ENCODE data around the gene SERPINB3. TPM values are rescaled to one million over a fixed set of nuclear protein-coding genes. Genes with fewer than 3 reads are reported as not detected.
"Not testable (repeated sequence)": the region's sequence is repeated elsewhere in the genome, so short reads cannot be mapped to it uniquely, and the experiment has no call there.

SERPINB3 gene
- polyA plus RNA-seq, 1 experiment, result not detected

DNA sequence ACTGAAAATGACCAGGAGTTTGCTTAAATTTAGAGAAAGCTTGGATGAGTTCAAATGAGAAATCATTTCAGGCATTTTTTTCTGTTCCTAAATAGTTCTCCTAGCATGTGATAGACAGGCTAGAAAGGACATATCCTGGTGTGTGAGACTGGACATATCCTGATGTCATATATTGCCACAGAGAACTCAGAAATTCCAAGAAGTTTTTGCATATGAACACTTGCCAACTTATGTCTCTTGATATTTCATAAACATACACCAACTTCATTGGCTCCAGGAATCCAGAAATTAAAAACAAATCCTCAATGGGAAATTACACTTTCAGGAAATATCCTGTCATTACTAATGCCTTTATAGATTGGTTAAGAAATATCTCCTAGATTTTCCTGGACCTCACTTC lies 14.8 kb downstream of the SERPINB3 start:
- DNase-seq (ENCODE audit: low read depth), result no peak
- POLR2A ChIA-PET, result no interaction called here
- TF ChIP-seq, protein P1, sequence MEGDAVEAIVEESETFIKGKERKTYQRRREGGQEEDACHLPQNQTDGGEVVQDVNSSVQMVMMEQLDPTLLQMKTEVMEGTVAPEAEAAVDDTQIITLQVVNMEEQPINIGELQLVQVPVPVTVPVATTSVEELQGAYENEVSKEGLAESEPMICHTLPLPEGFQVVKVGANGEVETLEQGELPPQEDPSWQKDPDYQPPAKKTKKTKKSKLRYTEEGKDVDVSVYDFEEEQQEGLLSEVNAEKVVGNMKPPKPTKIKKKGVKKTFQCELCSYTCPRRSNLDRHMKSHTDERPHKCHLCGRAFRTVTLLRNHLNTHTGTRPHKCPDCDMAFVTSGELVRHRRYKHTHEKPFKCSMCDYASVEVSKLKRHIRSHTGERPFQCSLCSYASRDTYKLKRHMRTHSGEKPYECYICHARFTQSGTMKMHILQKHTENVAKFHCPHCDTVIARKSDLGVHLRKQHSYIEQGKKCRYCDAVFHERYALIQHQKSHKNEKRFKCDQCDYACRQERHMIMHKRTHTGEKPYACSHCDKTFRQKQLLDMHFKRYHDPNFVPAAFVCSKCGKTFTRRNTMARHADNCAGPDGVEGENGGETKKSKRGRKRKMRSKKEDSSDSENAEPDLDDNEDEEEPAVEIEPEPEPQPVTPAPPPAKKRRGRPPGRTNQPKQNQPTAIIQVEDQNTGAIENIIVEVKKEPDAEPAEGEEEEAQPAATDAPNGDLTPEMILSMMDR (IDR thresholded peaks at IDR 0.05; ENCODE audit: insufficient read depth, low read depth, low read length), result no peak
- Histone ChIP-seq H3K4me3 (ENCODE audit: low read depth, low read length) (no peak overlapping the region), H3K27me3 (ENCODE audit: control insufficient read depth, insufficient read depth, low read length) (no peaks in the 10 kb centered on the region), H3K36me3 (ENCODE audit: control insufficient read depth, insufficient read depth, low read length) (no peaks in the 10 kb centered on the region)
- CTCF ChIA-PET, result no interaction called here

DNA sequence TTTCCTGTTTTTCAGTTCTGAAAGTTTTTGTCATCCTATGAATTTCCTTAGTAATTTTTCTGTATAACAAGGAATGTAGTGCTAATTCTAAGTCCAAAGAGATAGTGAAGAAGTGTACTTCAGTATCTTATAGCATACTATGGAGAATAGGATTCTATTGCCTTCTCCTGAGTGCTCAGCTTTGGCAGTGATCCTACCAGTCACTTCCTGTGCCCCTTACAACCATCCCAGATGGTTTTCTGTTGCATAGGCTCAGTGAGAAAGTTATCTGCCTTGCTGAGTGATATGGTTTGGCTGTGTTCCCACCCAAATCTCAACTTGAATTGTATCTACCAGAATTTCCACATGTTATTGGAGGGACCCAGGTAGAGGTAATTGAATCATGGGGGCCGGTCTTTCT lies 17.0 kb downstream of the SERPINB3 start:
- H3K4me3 ChIP-seq (ENCODE audit: low read depth, low read length); CTCF ChIA-PET; H3K36me3 ChIP-seq (ENCODE audit: control insufficient read depth, insufficient read depth, low read length); H3K27me3 ChIP-seq (ENCODE audit: control insufficient read depth, insufficient read depth, low read length); POLR2A ChIA-PET; DNase-seq (ENCODE audit: low read depth): not testable (repeated sequence)

DNA sequence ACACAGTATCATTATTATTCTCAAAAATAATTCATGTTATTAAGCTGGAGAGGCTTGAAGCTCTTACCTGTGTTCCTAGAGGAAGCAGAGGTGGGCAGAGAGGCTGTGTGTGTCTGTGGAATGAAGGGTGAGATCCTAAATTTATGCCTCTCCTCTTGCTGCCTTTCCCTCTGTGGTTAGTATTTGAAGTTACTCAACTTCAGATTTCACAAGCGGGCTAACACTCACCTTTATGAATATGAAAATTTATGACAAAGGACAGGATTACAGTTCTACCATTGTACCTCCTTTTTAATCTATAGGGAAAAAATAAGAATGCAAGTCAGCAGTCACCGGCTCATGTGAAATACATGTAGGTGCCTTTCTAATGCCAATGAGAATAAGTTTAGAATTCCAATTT lies 17.6 kb downstream of the SERPINB3 start, which contains the start of gene SERPINB4:
SERPINB4 (minus strand) TSS at position 115 of the 400 bp plus-strand sequence. CDS start 679 bp downstream, outside the sequence.
- POLR2A ChIA-PET; H3K27me3 ChIP-seq (ENCODE audit: control insufficient read depth, insufficient read depth, low read length); H3K4me3 ChIP-seq (ENCODE audit: low read depth, low read length); CTCF ChIA-PET; DNase-seq (ENCODE audit: low read depth); H3K36me3 ChIP-seq (ENCODE audit: control insufficient read depth, insufficient read depth, low read length): not testable (repeated sequence)

DNA sequence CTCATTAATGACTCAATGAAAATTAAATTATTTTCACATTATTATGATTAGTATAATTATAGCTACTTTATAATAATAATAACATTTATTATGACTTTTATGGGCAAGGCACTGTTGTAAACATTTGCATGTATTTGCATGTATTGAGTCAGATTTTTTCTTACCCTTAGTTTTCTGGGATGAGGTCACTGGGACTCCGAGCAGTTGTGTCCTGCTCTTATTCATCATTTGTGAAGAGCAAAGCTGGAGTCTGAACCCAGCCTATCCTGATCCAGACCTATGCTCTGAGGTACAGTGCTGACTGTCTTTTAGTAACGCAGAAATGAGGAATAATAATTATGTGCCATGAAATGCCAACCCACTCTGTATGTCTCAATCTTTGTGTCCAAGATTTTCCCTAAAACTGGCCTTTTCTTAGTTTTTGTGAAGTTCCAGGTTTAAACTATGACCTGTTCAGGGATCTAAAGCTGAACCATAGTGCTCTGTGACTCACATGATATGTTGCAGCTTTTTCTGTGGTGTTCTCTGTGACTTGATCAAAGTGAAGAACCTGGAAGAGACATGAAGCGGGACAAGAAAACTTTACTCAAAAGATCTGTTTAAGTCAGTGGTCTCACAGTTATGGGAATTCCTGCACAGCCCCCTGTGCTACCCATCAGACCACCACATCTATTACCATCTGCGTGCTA lies 18.9 kb downstream of the SERPINB3 start:
- H3K36me3 ChIP-seq (ENCODE audit: control insufficient read depth, insufficient read depth, low read length); H3K27me3 ChIP-seq (ENCODE audit: control insufficient read depth, insufficient read depth, low read length); CTCF ChIA-PET; H3K4me3 ChIP-seq (ENCODE audit: low read depth, low read length); POLR2A ChIA-PET; DNase-seq (ENCODE audit: low read depth): not testable (repeated sequence)

DNA sequence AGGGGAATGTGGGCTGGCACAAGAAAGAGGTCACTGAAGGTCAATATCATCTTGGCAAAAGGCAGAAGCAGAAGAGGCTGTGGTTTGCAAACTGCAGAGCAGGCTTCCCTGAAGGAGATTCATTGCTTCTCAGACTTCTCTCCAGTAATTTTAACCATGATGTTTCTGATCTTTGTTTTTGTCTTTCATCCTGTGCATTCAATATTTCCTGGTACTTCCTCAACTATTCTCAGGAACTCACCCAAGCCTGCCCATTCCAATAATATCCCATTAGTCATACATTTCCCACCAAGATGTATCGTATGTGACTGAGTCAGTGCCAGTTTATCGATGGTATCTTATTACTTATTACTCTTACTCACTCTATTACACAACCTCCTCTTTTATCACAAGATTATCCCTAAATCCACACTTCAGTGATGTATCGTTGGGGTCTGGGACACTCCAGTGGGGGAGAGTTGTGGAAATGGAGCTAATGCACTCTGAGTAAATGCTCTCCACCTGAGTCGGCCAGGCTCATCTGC lies 20.5 kb downstream of the SERPINB3 start:
- CTCF ChIA-PET; DNase-seq (ENCODE audit: low read depth); POLR2A ChIA-PET; H3K4me3 ChIP-seq (ENCODE audit: low read depth, low read length); H3K36me3 ChIP-seq (ENCODE audit: control insufficient read depth, insufficient read depth, low read length); H3K27me3 ChIP-seq (ENCODE audit: control insufficient read depth, insufficient read depth, low read length): not testable (repeated sequence)

DNA sequence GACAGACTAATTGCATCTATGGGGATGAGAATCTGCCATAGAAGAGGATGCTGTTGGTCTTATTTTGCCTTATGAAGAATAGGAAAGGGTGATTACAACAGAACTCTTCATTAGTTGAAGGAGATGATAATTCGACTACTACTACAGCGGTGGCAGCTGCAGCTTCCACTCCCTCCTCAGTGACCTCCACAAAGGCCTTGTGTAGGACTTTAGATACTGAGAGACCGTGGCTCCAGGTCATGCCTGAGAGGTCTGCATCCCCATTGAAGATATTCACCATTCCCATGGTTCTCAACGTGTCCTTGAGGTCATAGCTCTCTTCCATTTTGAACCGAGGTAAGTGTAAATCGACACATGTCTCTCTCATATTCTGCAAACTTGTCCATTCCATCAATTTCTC lies 24.0 kb downstream of the SERPINB3 start:
- DNase-seq (ENCODE audit: low read depth), result no peak
- TF ChIP-seq, protein P1 (IDR thresholded peaks at IDR 0.05; ENCODE audit: insufficient read depth, low read depth, low read length), result no peak
- H3K36me3 ChIP-seq (ENCODE audit: control insufficient read depth, insufficient read depth, low read length), result no peaks in the 10 kb centered on the region
- ChIA-PET CTCF (no interaction called here), POLR2A (no interaction called here)
- no peak overlapping the region for H3K4me3 ChIP-seq (ENCODE audit: low read depth, low read length)
- H3K27me3 ChIP-seq (ENCODE audit: control insufficient read depth, insufficient read depth, low read length), result no peaks in the 10 kb centered on the region

DNA sequence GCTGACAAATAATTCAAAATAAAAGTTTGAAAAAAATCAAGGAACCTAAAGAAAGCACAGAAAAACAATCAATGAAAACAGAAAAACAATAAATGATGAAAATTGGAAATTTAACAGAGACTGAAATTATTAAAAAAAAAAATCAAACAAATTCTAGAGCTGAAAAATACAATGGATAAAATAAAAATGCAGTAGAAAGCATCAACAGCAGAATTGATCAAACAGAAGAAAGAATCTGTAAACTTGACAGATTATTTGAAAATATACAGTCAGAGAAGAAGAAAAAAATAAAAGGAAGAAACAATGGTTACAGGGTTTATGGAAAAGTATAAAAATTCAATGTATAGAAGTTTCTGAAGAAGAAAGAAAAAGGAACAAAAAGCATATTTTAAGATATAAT lies 33.9 kb downstream of the SERPINB3 start:
- ChIA-PET CTCF (no interaction called here), POLR2A (no interaction called here)
- no peak for DNase-seq (ENCODE audit: low read depth)
- TF ChIP-seq, protein P1 (IDR thresholded peaks at IDR 0.05; ENCODE audit: insufficient read depth, low read depth, low read length), result no peak
- no peaks in the 10 kb centered on the region for H3K36me3 ChIP-seq (ENCODE audit: control insufficient read depth, insufficient read depth, low read length)
- no peak overlapping the region for H3K4me3 ChIP-seq (ENCODE audit: low read depth, low read length)
- no peaks in the 10 kb centered on the region for H3K27me3 ChIP-seq (ENCODE audit: control insufficient read depth, insufficient read depth, low read length)

Data from BJ (cell line).